GM21526 (cell line): ENCODE data around the gene HSPA12B.
"Not testable (repeated sequence)": the region's sequence is repeated elsewhere in the genome, so short reads cannot be mapped to it uniquely, and the experiment has no call there.

Experiments
- ATAC-seq: cut with Tn5 transposase; IDR thresholded peaks from one replicate; pipeline ENCODE4 v1.9.1; 2021; ENCODE audit warnings: moderate library complexity; ENCODE audit not compliant: unreplicated experiment, low FRiP score

Gene HSPA12B

DNA sequence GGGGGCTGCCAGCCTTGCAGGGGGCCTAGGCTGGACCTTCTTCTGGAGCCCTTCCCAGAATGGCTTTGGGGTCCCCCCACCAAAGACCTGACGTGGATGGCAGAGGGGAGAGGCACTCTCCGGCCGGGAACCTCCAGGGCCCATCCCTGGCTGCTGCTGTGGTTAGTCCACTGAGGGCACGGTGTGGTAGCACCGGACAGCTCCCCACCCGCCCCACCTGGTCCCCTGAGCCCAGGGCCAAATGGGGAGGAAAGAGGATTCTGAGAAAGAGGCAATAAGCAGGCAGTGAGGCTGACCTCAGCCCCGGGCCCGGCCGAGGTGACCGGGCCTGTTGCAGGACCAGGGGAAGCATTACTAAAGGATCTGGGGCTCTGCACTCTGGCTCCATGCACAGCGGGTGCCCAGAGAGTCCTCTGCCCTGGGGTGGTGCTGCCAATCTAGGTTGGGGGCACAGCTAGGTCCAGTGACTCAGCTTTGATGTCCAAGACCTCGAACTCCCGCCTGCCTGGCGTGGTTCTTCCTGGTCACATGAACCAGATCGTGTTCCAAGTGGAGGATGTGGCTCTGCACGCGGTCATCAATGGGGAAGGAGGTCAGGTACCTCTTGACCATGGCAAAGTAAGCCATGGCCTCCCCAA is 51.9 kb downstream of the HSPA12B start:
- ATAC-seq: no peak

DNA sequence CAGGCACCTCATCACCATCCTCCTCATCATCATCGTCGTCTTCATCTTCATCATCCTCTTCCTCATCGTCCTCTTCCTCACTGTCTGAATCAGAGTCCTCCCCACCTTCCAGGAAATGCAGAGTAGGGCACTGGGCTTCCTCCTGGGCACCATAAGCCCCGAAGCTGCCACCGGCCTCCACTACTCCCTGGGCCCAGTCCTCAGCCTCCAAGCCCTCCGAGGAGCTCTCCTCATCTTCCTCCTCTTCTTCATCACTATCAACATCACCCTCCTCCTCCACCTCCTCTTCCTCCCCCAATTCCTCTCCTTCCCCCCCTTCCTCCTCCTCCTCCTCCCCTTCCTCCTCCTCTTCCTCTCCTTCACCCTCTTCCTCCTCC is 52.4 kb downstream of the HSPA12B start:
- ATAC-seq: no peak

DNA sequence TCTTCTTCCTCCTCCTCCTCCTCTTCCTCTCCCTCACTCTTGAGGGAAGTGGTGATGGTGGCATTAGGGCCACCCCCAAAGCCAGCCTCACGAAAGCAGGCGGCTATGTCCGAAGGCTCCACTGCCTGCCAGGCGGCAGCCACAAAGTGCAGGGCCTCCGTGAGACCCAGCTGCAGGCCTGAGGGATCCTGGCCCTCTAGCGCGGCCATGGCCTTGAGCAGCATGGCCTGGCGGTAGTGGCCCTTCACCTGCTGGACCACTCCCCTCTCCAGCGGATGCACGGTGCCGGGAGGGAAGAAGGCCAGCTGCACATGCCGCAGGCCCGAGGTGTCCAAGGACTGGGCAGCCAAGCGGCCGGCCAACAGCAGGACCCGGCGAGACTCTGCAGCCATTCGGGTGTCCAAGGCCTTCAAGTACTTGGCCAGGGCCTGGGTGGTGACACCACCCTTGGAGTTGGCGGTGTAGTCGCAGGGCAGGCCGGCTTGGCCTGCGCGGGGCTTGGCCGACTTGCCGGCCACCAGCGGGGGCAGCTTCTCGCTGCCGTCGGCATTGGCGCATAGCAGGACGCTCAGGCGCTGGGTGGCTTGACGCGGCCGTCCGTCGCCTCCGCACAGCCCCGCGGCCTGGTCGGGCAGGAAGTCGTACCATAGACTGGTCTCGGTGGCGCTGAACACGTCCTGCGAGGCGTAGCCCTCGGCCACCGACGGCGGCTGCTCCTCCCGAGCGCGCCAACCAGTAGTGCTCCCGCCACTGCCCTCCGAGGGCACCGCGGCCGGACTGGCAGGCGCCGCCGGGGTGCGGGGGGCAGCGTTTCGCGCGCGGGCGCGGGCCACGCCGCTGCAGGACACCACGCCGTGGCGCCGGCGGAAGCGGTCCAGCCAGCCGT is 53.0 kb downstream of the HSPA12B start:
- no peak for ATAC-seq

DNA sequence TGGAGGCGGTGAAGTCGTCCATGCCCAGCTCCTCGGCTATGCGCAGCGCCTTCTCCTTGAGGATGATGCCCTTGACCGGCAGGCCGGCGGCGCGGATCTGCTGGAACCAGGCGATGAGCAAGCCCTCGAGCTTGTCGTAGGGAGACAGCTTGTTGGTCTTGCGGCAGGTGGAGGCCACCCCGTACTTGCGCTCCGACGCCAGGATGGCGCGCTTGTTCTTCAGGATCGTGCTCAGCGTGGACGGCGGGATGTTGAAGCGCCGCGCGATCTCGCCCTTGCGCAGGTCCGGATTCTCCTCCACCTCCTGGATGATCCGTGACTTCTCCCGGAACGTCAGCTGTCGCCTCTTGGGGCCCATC is 53.6 kb downstream of the HSPA12B start:
- peak; percentile 16 for ATAC-seq

DNA sequence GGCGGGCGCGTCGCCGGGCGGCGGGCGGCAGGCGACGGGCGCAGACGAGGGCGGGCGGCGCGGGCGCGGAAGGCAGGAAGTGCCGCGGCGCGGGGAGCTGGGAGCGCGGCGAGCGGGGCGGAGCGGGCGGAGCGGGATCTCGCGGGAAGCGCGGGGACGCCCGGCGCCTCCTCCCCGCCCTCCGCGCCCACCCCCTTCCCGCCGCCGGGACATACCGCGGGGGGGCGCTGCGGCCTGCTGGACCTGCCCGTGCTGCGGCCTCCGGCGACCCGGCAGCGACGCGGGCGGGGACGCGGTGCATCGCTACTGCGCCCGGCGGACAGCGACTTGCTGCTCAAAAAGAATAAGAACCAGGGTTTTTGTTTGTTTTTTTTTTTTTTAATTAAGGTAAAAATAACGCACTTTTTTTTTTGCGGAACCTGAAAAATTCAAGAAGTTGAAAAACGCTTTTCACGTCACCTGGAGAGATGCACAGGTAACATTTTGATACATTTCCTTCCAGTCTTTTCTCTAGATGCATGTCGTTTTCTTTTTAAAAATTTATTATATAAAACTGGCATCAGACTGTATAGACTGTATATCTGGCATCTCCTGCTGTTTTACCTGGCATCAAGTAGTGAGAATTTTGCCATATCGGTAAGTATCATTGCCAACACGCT is 54.3 kb downstream of the HSPA12B start, which contains the start of gene CENPB:
CENPB (minus strand) TSS at position 76 of the 659 bp plus-strand sequence. CDS start 257 bp downstream, outside the sequence.
- ATAC-seq: peak; percentile 51

DNA sequence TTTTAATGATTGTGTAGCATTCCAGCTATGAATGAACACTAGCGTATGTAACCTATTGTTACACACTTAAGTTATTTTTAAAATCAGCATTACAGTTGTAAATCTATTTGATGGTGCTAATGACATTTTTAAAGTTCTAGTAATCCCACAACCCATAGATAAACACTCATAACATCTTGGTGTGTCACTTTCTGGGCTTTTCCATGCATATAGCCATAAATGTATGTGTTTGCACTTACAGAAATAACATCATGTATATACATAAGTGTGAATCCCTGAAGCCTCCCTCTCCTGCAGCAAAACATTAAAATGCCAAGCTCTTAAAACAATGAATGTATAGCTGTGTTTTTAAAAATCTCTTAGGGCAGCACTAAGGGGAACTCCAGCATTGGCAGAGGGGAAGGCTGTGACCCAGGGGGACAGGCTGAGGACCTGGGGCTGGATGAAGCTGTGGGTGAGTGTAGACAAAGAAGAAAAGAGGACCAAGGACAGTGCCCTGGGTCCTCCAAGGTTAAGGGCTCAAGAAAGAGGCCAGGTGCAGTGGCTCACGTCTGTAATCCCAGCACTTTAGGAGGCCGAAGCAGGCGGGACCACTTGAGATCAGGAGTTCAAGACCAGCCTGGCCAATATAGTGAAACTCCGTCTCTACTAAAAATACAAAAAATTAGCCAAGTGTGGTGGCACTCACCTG is 55.0 kb downstream of the HSPA12B start:
- ATAC-seq: no peak

DNA sequence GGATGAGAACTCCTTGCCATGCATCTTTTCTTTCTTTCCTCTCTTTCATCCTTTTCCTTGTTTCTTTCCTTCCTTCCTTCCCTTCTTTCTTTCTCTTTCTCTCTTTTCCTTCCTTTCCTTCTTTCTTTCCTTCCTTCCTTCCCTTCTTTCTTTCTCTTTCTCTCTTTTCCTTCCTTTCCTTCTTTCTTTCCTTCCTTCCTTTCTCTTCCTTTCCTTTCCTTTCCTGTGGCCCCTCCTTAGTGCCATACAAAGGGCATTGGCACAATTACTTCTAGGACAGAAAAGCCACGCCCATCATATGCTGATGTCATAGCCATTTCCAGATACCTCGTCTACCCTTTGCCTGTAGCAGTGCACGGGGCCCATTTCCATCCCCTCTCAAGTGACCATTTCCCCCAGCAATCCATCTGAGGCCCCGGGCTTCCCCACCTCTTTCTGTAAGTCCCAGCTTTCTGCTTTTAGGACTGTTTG is 56.2 kb downstream of the HSPA12B start:
- no peak for ATAC-seq

DNA sequence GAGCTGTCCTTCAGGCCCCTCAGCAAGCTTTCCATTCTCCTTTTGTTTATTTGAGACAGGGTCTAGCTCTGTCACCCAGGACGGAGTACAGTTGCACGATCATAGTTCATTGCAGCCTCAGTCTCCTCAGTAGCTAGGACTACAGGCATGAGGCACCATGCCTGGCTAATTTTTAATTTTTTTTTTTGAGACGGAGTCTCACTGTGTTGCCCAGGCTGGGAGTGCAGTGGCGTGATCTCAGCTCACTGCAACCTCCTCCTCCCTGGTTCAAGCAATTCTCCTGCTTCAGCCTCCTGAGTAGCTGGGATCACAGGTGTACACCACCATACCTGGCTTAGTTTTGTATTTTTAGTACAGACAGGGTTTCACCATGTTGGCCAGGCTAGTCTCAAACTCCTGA is 56.7 kb downstream of the HSPA12B start:
- not testable (repeated sequence) for ATAC-seq

DNA sequence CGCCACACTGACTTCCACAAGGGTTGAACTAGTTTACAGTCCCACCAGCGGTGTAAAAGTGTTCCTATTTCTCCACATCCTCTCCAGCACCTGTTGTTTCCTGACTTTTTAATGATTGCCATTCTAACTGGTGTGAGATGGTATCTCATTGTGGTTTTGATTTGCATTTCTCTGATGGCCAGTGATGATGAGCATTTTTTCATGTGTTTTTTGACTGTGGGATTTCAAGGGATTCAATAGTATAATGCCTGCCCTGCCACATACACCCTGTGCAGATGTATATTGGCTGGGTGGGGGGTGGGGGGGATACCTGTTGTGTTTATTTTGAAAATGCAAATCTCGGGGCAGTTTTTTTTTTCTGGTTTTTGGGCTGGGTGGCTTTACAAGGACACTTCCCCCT is 61.7 kb downstream of the HSPA12B start:
- ATAC-seq: not testable (repeated sequence)

DNA sequence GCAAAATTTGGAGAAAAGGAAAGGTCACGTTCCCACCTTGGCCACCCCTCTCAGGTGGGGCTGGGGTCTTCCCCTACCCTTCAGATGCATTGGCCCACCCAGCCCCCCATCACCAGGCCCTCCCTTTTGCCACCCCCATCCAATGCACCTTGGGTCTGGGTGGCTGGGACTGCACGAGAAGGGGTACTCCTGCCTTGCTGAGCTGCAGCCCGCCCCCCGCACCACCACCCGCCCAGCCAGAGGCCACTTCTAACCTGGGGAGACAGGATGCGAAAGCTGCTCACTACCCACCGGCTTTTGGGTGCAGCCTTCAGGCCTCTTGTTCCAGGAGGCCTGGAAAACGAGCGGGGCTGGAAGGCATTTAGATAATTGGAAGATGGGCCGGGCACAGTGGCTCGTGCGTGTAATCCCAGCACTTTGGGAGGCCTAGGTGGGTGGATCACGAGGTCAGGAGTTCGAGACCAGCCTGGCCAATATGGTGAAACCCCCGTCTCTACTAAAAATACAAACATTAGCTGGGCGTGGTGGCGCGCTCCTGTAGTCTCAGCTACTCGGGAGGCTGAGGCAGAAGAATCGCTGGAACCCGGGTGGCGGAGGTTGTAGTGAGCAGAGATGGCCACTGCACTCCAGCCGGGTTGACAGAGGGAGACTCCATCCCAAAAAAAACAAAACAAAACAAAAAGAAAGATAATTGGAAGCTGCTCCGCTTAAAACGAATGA is 62.4 kb downstream of the HSPA12B start:
- no peak for ATAC-seq

DNA sequence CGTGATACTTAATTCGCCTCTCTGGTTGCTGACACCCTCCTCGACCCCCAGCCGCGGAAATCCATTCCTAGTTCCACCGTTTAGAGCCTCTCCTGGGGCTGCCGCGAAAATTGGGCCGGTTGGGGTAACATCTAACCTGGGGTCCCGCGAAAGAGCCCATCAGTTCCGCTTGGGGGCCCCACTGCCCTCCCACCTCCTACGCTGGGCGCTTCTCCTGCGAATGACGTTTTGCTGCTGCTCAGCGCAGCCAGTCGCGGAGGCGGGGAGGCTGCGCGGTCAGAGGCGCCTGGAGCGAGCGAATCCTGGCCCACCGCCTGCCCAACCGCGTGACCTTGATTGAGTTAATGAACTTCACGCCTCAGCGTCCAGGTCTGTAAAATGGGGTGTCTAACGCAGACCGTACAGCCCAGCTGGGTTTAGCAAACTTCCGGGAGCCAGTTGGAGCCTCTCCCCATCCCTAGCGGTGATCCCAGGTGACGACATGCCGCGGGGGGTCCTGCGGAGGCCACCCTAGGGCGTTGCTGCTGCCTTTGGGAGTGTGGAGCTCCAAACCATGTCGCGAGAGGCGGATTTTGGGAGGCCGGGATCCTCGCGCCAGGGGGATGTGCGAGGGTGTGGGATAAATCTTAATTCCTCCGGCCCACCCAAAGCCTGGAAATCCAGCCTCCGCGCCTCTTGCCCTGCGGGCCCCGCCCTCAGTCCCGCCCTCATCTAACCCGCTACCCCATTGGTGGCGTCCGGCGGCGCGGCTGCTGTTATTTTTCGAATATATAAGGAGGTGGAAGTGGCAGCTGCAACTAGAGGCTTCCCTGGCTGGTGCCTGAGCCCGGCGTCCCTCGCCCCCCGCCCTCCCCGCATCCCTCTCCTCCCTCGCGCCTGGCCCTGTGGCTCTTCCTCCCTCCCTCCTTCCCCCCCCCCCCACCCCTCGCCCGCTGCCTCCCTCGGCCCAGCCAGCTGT is 63.3 kb downstream of the HSPA12B start, which contains the start of gene CDC25B:
CDC25B (plus strand) TSS at position 800 of the 958 bp plus-strand sequence. CDS start 222 bp downstream, outside the sequence.
- peak; percentile 60 for ATAC-seq

DNA sequence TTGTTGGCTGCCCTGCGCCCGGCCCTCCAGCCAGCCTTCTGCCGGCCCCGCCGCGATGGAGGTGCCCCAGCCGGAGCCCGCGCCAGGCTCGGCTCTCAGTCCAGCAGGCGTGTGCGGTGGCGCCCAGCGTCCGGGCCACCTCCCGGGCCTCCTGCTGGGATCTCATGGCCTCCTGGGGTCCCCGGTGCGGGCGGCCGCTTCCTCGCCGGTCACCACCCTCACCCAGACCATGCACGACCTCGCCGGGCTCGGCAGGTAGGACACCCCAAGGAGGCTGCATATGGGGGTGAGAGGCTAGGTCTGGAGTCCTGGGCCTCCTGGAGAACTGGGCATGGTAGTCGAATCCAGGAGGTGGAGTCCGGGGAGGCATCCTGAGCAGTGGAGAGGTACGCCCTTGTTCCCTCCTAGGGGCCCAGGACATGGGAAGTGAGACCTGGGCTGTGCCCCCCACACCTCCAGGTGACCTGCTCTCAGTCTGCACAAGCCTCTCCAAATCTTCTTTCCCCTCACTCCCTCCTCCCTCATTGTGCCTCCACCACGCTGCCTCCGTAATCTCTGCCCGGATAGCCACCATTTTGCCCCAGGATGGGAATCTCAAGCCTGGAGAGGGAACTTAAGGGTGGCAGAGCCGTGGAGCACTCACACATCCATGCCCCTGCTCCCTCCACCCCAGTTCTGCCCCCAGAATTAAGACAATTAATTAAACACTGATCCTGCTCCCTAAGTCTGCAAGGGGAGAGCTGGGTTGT is 64.2 kb downstream of the HSPA12B start:
- ATAC-seq: no peak

DNA sequence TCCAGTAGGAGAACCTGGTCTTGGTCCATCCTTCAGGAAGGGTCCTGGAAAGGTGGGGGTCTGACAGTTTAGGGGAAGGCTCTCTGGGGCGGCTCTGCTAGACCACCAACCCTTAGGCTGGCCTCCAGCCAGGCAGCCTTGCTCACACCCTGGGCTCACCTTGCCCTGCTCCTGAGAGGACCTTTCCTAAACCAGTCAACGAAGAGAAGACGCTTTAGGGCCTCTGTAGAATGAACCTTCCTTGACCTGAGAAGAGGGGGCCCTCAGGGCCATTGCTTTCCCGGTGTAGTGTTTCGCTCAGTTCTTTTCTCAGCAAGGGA is 64.7 kb downstream of the HSPA12B start:
- no peak for ATAC-seq

DNA sequence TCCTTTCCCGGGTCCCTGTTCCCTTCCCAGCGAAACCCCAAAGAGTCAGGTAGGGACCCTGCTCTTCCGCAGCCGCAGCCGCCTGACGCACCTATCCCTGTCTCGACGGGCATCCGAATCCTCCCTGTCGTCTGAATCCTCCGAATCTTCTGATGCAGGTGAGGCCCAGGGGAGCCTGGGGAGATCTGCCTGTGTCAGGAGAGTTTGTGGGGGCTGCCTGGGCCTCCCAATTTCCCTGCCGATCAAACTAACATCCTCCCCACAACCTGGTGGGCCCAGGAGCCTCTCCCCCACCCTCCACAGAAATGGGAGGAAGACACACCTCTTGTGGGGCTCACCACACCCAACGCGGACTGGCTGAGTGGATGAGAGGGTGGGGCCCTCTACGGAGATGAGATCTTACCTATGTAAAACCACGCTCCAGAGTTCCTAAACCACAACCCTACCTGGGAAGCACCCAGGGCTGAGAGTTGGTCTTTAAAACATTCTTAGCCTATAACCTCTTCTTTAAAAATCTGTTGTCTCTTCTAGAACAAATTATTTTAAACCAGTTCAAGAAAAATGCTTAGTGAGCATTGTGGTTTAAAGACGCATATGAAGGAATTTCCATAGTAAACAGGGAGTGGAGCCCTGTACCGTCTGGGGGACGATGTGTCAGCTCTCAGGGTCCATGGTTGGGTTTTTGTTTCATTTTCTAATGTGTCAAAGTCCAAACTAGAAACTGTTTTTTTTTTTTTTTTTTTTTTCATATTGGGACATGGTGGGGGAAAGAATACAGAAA is 65.3 kb downstream of the HSPA12B start:
- no peak for ATAC-seq

DNA sequence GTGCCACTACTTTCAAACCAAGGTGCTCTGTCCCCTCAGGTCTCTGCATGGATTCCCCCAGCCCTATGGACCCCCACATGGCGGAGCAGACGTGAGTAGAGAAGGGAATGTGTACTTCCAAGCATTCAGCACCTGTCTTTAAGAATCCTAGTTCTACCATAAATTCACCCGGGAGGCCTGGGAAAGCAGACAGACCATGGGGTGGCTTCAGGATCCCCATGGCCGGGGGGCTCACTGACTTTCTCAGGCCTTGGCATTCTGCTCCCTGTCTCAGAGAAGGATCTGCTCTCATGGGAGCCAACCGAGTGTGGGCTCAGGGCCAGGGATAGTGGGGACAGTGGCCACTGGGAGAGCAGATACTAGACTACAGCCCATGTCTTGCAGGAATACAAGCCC is 65.9 kb downstream of the HSPA12B start:
- ATAC-seq: no peak

DNA sequence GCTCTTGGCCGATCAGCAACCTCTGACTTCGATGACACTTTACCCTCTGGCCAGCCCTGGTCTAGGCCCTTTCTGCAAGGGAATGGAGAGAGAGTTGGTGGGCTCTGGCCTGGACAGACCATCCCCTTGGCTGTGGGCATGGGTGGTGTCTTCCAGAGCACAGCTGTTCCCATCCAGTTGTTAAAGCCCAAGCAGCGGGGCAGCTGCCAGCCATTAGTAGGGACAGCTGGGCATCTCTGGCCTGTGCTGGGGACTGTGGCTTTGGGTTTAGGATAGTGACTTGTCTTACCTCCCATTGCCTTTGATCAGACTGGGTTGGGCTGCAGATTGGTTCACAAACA is 66.4 kb downstream of the HSPA12B start:
- no peak for ATAC-seq

DNA sequence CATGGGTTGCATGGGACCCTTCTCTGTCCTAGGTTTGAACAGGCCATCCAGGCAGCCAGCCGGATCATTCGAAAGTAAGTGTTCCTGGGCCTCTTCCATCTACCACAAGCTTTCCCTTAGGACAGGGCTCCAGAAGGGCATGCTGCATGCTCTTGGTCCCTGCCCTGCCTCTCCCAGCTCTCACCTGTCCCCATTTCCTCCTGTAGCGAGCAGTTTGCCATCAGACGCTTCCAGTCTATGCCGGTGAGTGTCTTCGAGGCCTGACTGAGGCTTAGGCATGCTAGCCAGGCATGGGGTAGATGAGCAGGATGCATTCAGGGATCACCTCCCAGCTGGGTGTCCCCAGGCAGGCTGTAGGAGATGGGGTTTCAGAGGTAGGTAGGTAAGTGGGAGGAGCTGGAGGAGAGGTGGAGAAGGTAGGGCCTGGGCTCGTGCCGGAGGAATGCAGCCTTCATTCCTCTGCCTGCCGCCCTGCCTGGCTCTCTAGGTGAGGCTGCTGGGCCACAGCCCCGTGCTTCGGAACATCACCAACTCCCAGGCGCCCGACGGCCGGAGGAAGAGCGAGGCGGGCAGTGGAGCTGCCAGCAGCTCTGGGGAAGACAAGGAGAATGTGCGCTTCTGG is 67.9 kb downstream of the HSPA12B start:
- no peak for ATAC-seq
